ENCODE data around the gene MYO9A. TPM values are rescaled to one million over a fixed set of nuclear protein-coding genes. Genes with fewer than 3 reads are reported as not detected.

Gene MYO9A
- total RNA-seq, 4 donors from 2014 or later = 53.2 to 72.7 (median 57.2) TPM

GRCh38 chr15:71916834-71917233 lies 201.1 kb downstream of the MYO9A start:
- TF ChIP-seq CTCF (IDR thresholded peaks at IDR 0.05; ENCODE audit: low read depth) = no peak

GRCh38 chr15:71914092-71914491 lies 203.9 kb downstream of the MYO9A start:
- TF ChIP-seq CTCF (IDR thresholded peaks at IDR 0.05; ENCODE audit: low read depth) = no peak

GRCh38 chr15:71899674-71900073 lies 218.3 kb downstream of the MYO9A start:
- TF ChIP-seq CTCF (IDR thresholded peaks at IDR 0.05; ENCODE audit: low read depth) = no peak

- TF ChIP-seq CTCF (IDR thresholded peaks at IDR 0.05; ENCODE audit: low read depth) = no peak
These were observed 224.3 kb downstream of the MYO9A start for GRCh38 chr15:71893691-71894090.

- no peak for TF ChIP-seq CTCF (IDR thresholded peaks at IDR 0.05; ENCODE audit: low read depth)
These were observed 225.6 kb downstream of the MYO9A start for GRCh38 chr15:71892335-71892734.

GRCh38 chr15:71891026-71891425 lies 226.9 kb downstream of the MYO9A start:
- no peak for TF ChIP-seq CTCF (IDR thresholded peaks at IDR 0.05; ENCODE audit: low read depth)

- no peak for TF ChIP-seq CTCF (IDR thresholded peaks at IDR 0.05; ENCODE audit: low read depth)
These were observed 228.0 kb downstream of the MYO9A start for GRCh38 chr15:71889947-71890346.

All from subcutaneous adipose tissue (tissue), 4 donors.